GM18511 (cell line): Measurements from ENCODE around the gene NINL.
"Not testable (repeated sequence)": the region's sequence is repeated elsewhere in the genome, so short reads cannot be mapped to it uniquely, and the experiment has no call there.

Experiments used
- ATAC-seq: cut with Tn5 transposase; IDR thresholded peaks from one replicate; pipeline ENCODE4 v1.9.1; 2021; ENCODE audit warnings: mild to moderate bottlenecking, moderate library complexity; ENCODE audit not compliant: unreplicated experiment

Gene NINL

GRCh38 chr20:25584905-25585704 lies at the start of gene NINL:
Gene NINL (minus strand): TSS chr20:25585531. CDS start chr20:25526587, 58,944 bp downstream.
- peak; percentile 80 for ATAC-seq

GRCh38 chr20:25632940-25633790 lies 47.8 kb upstream of the NINL start:
- ATAC-seq: no peak

- not testable (repeated sequence) for ATAC-seq
Observed at GRCh38 chr20:25630615-25631014, 45.3 kb upstream of the NINL start.

- no peak for ATAC-seq
Observed at GRCh38 chr20:25629816-25630499, 44.6 kb upstream of the NINL start.

- no peak for ATAC-seq
Observed at GRCh38 chr20:25626779-25627178, 41.4 kb upstream of the NINL start.

GRCh38 chr20:25624500-25624939 lies 39.2 kb upstream of the NINL start:
- no peak for ATAC-seq

GRCh38 chr20:25623736-25624499 lies 38.6 kb upstream of the NINL start, which contains the start of gene NANP:
Gene NANP (minus strand): TSS chr20:25624014. CDS start chr20:25623948, 66 bp downstream.
- peak; percentile 86 for ATAC-seq

GRCh38 chr20:25623225-25623735 lies 37.9 kb upstream of the NINL start:
- peak; percentile 28 for ATAC-seq

- ATAC-seq: no peak
Observed at GRCh38 chr20:25622450-25623224, 37.3 kb upstream of the NINL start.

GRCh38 chr20:25622049-25622448 lies 36.7 kb upstream of the NINL start:
- ATAC-seq: no peak

- no peak for ATAC-seq
Observed at GRCh38 chr20:25619514-25619913, 34.2 kb upstream of the NINL start.

- no peak for ATAC-seq
Observed at GRCh38 chr20:25608774-25609173, 23.4 kb upstream of the NINL start.

- no peak for ATAC-seq
Observed at GRCh38 chr20:25606094-25606695, 20.9 kb upstream of the NINL start.

- no peak for ATAC-seq
Observed at GRCh38 chr20:25605148-25605547, 19.8 kb upstream of the NINL start.

- ATAC-seq: no peak
Observed at GRCh38 chr20:25604611-25605010, 19.3 kb upstream of the NINL start.

GRCh38 chr20:25602914-25603309 lies 17.6 kb upstream of the NINL start:
- not testable (repeated sequence) for ATAC-seq

GRCh38 chr20:25602191-25602913 lies 17.0 kb upstream of the NINL start:
- not testable (repeated sequence) for ATAC-seq

- no peak for ATAC-seq
Observed at GRCh38 chr20:25601659-25602058, 16.3 kb upstream of the NINL start.
